Measurements from ENCODE around the gene IGFBP4. TPM values are rescaled to one million over a fixed set of nuclear protein-coding genes. Genes with fewer than 3 reads are reported as not detected.

The IGFBP4 gene
- total and polyA plus RNA-seq, 2 of the 4 experiments (the other 2 are of a cell fraction), result 308 to 1,187 TPM

DNA sequence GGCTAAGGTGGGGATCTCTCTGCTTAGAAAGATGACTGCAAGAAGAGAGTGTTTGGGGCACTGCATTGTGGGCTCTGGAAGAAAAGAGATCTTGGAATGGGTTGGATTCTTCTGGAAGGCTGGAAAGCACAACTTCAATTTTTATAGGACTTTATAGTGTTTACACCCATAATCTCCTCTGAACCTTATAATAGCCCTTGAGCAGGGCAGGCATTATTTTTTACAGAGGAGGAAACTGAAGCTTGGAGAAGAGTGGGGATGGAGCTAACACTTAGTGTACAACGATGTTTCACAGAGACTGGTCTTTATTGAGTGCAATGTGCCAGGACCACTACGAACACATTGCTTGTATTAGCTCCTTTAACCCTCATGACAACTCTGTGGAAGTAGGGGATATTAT is 47.7 kb downstream of the IGFBP4 start:
- no TSS peak for BruUV-seq (replicated peaks)
- H3K4me1 ChIP-seq (ENCODE audit: control insufficient read depth, insufficient read depth, low read length), result peaks cover 37% of the 10 kb centered on the region
- no peaks in the 10 kb centered on the region for H3K36me3 ChIP-seq (ENCODE audit: control insufficient read depth, insufficient read depth, low read length)
- no peak for TF ChIP-seq RFX5 (IDR thresholded peaks at IDR 0.05; ENCODE audit: low read depth, low read length)
- no peak for TF ChIP-seq MAZ (IDR thresholded peaks at IDR 0.05; ENCODE audit: borderline replicate concordance, low read depth, low read length)
- no peak for TF ChIP-seq BHLHE40 (IDR thresholded peaks at IDR 0.05; ENCODE audit: low read depth, low read length)
- TF ChIP-seq CHD1 (IDR thresholded peaks at IDR 0.05; ENCODE audit: low read depth, low read length), result no peak
- no peak for ATAC-seq (ENCODE audit: low read depth)
- peaks cover 0 to 13% of the 10 kb centered on the region in 2 experiments; a peak in 3 of 4 replicates for H3K79me1 ChIP-seq (ENCODE audit: low read depth in 1 of 2, low read length in 2 of 2)
- peak overlapping the region; percentile 88 for H2BK20ac ChIP-seq (ENCODE audit: low read depth, low read length)
- H3K4ac ChIP-seq (ENCODE audit: low read depth, low read length), result peak overlapping the region; percentile 97
- peak overlapping the region; percentile 59 for H3K18ac ChIP-seq (ENCODE audit: low read depth, low read length)
- peak overlapping the region; percentile 41 for H3K9ac ChIP-seq (ENCODE audit: low read depth, low read length)
- peak overlapping the region; percentile 96 for H2BK120ac ChIP-seq (ENCODE audit: low read depth, low read length)
- peak overlapping the region; percentile 96 for H4K91ac ChIP-seq (ENCODE audit: insufficient read depth, low read depth, low read length)
- ChIA-PET CTCF (interaction anchor here (1.1 to 1.3 kb wide), 4 partner anchors 14 to 48 kb away, joined by 3 to 6 read pairs (median 3); no protein-coding TSS in a partner anchor), POLR2A (ENCODE audit: unreplicated experiment) (interaction anchor here (1.0 kb wide), 1 partner anchor 58 kb away, joined by 3 read pairs; no protein-coding TSS in a partner anchor)
- no peak overlapping the region for H3K4me2 ChIP-seq (ENCODE audit: low read depth, low read length)
- H4K8ac ChIP-seq (ENCODE audit: low read depth in 2 of 2, low read length in 2 of 2), result peak overlapping the region; percentile 87 to 97
- no peaks in the 10 kb centered on the region for H3K9me3 ChIP-seq (ENCODE audit: control insufficient read depth, insufficient read depth, low read length)
- dilution Hi-C loops (cut with HindIII; ENCODE audit: low sequenced_read_pairs, unreplicated experiment) (no loop called here), in situ Hi-C loops (cut with MboI; ENCODE audit: low sequenced_read_pairs) (no loop called here), intact Hi-C loops (cut with micrococcal nuclease) (no loop called here)
- H2BK15ac ChIP-seq (ENCODE audit: low read depth, low read length), result peak overlapping the region; percentile 78
- peak overlapping the region; percentile 49 for H3K27ac ChIP-seq (ENCODE audit: insufficient read depth, low read length)
- peak overlapping the region; percentile 90 for H2AK9ac ChIP-seq (replicated peaks; ENCODE audit: low read depth, low read length, poor library complexity)
- H3K4me3 ChIP-seq (ENCODE audit: insufficient read depth, low read depth, low read length), result no peak overlapping the region
- 0 out of 2 replicates have a peak overlapping the region, but pooled peaks have one; percentile 19 for H3K56ac ChIP-seq (ENCODE audit: extremely low read depth, insufficient read depth, low read length)
- peak overlapping the region; percentile 93 for H4K5ac ChIP-seq (ENCODE audit: low read depth, low read length)
- H2AFZ ChIP-seq (replicated peaks; ENCODE audit: low read length, poor library complexity), result peak overlapping the region; percentile 90
- H2AK5ac ChIP-seq (ENCODE audit: low read depth, low read length), result peak overlapping the region; percentile 98; the same call in 1 of the 2 replicates
- no peaks in the 10 kb centered on the region for H4K20me1 ChIP-seq (ENCODE audit: insufficient read depth, low read length)
- peak overlapping the region; percentile 74 for H2BK5ac ChIP-seq (ENCODE audit: low read depth, low read length, poor library complexity, severe bottlenecking)
- no peak for DNase-seq
- no peaks in the 10 kb centered on the region for H3K27me3 ChIP-seq (ENCODE audit: control insufficient read depth, insufficient read depth, low read length)
- WGBS, 2 experiments (ENCODE audit: extremely low coverage in 2 of 2, insufficient read length in 1 of 2), result 80% methylated on average over 1 of the region's 2 CpGs; no CpG with 5 or more reads in 1 of the 2 experiments
- H3K9me1 ChIP-seq (ENCODE audit: insufficient read depth, low read length), result peaks cover 31% of the 10 kb centered on the region
- no peak overlapping the region; the same call in 1 of the 2 replicates for H3K23ac ChIP-seq (ENCODE audit: low read depth, low read length)
- H3K14ac ChIP-seq (replicated peaks; ENCODE audit: low read depth, low read length), result peak overlapping the region; percentile 87
